Activated CD8-positive, alpha-beta memory T cell treated with anti-CD3 and anti-CD28 coated beads, Interleukin-2, amount 50 U/mL, for 48 hours (primary cell): ENCODE data around the gene DLX2.

Experiments used
- DNase-seq: peaks from one replicate; pipeline ENCODE4 v3.0.0-alpha.2; 2020

Gene DLX2

GRCh38 chr2:172093416-172094293, 9.0 kb downstream of the DLX2 start:
- DNase-seq = no peak

- no peak for DNase-seq
Measured at GRCh38 chr2:172092716-172093415, 9.8 kb downstream of the DLX2 start.

- no peak for DNase-seq
Measured at GRCh38 chr2:172091761-172092566, 10.7 kb downstream of the DLX2 start.

GRCh38 chr2:172091000-172091641, 11.6 kb downstream of the DLX2 start:
- DNase-seq = no peak

GRCh38 chr2:172090044-172090961, 12.4 kb downstream of the DLX2 start:
- peak; percentile 61 for DNase-seq

GRCh38 chr2:172089633-172090032, 13.1 kb downstream of the DLX2 start:
- DNase-seq = no peak

- DNase-seq = no peak
Measured at GRCh38 chr2:172089005-172089504, 13.6 kb downstream of the DLX2 start.

GRCh38 chr2:172088245-172089004, 14.3 kb downstream of the DLX2 start:
- peak; percentile 58 for DNase-seq

- peak; percentile 58 for DNase-seq
Measured at GRCh38 chr2:172087780-172088244, 14.9 kb downstream of the DLX2 start.

- DNase-seq = peak; percentile 55
Measured at GRCh38 chr2:172087207-172087779, 15.4 kb downstream of the DLX2 start.

GRCh38 chr2:172086241-172087206, 16.2 kb downstream of the DLX2 start:
- DNase-seq = peak; percentile 80

- DNase-seq = peak; percentile 64
Measured at GRCh38 chr2:172085460-172086159, 17.1 kb downstream of the DLX2 start, which contains the start of gene DLX1. Gene DLX1, plus strand, starts transcription at chr2:172085507. Its CDS starts 171 bp downstream, at chr2:172085678.

- DNase-seq = peak; percentile 78
Measured at GRCh38 chr2:172084645-172085459, 17.8 kb downstream of the DLX2 start.

GRCh38 chr2:172084395-172084644, 18.4 kb downstream of the DLX2 start:
- DNase-seq = no peak

GRCh38 chr2:172083628-172084394, 18.9 kb downstream of the DLX2 start:
- no peak for DNase-seq

GRCh38 chr2:172082944-172083627, 19.6 kb downstream of the DLX2 start:
- DNase-seq = no peak
